SU-DHL-6 (cell line): ENCODE data around the gene TACR1.

Experiments
- H2AFZ ChIP-seq: fragments of 200-600 bp; sonication (generic); 2 replicates; pipeline ENCODE4 v1.6.1; 2014; ENCODE audit warnings: low read depth, mild to moderate bottlenecking, moderate library complexity, mixed read lengths, antibody characterized with exemption, low read length; ENCODE audit not compliant: severe bottlenecking
- H3F3A ChIP-seq: fragments of 200-600 bp; shearing (Covaris generic); 2 replicates; pipeline ENCODE4 v1.6.0; 2016; ENCODE audit warnings: antibody characterized with exemption, mild to moderate bottlenecking; ENCODE audit not compliant: insufficient read depth
- H3K27ac ChIP-seq: fragments of 200-600 bp; sonication (generic); 2 replicates; pipeline ENCODE4 v1.5.1; 2016; ENCODE audit warnings: low read depth, mild to moderate bottlenecking, low read length, moderate library complexity, mixed read lengths
- H3K27me3 ChIP-seq: fragments of 200-600 bp; sonication (generic), shearing (Covaris generic); 2 replicates; pipeline ENCODE4 v1.6.0; 2014; ENCODE audit warnings: mild to moderate bottlenecking, low read length
- H3K36me3 ChIP-seq: fragments of 200-600 bp; sonication (generic); 2 replicates; pipeline ENCODE4 v1.6.1; 2014; ENCODE audit warnings: mild to moderate bottlenecking, low read length, mixed read lengths
- H3K4me2 ChIP-seq: fragments of 300-600, 200-600 bp; shearing (Covaris generic), sonication (generic); 2 replicates; pipeline ENCODE4 v1.6.0; 2014; ENCODE audit warnings: low read length, low read depth, mild to moderate bottlenecking; ENCODE audit not compliant: poor library complexity, severe bottlenecking
- H3K4me3 ChIP-seq: fragments of 200-600 bp; sonication (generic); 2 replicates; pipeline ENCODE4 v1.5.1; 2014; ENCODE audit warnings: antibody characterized with exemption, low read length, mild to moderate bottlenecking, mixed read lengths; ENCODE audit not compliant: insufficient read depth, poor library complexity, severe bottlenecking
- H3K79me2 ChIP-seq: fragments of 200-600 bp; sonication (generic); 2 replicates; pipeline ENCODE4 v1.6.1; 2014; ENCODE audit warnings: mild to moderate bottlenecking, low read length, moderate library complexity; ENCODE audit not compliant: insufficient read depth
- H3K9ac ChIP-seq: fragments of 200-600 bp; sonication (generic); 2 replicates; pipeline ENCODE4 v1.7.0; 2014; ENCODE audit warnings: mild to moderate bottlenecking, low read length
- H3K9me2 ChIP-seq: fragments of 200-600 bp; sonication (generic); replicated peaks from 2 replicates; pipeline ENCODE4 v1.6.1; 2014; ENCODE audit warnings: low read length; ENCODE audit not compliant: insufficient read depth
- H3K9me3 ChIP-seq: fragments of 200-600 bp; sonication (generic); 2 replicates; pipeline ENCODE4 v1.6.1; 2014; ENCODE audit warnings: low read length, mixed read lengths; ENCODE audit not compliant: insufficient read depth
- H4K20me1 ChIP-seq: fragments of 200-600 bp; sonication (generic); 2 replicates; pipeline ENCODE4 v1.6.1; 2014; ENCODE audit warnings: low read depth, mild to moderate bottlenecking, antibody characterized with exemption, low read length, moderate library complexity, mixed read lengths
- EZH2phosphoT487 ChIP-seq: fragments of 200-600 bp; sonication (generic), shearing (Covaris generic); conservative IDR thresholded peaks from 2 replicates; pipeline ENCODE4 v1.6.1; 2018; ENCODE audit warnings: mild to moderate bottlenecking, antibody characterized with exemption, low read length, moderate library complexity, mixed read lengths
- TF ChIP-seq, protein P1 (sequence below): fragments of 200-600 bp; sonication (generic); IDR thresholded peaks from one replicate; pipeline ENCODE4 v1.5.1; 2017; ENCODE audit warnings: antibody characterized with exemption, mild to moderate bottlenecking, low read length, moderate library complexity; ENCODE audit not compliant: insufficient read depth, poor library complexity, severe bottlenecking

The TACR1 gene

DNA sequence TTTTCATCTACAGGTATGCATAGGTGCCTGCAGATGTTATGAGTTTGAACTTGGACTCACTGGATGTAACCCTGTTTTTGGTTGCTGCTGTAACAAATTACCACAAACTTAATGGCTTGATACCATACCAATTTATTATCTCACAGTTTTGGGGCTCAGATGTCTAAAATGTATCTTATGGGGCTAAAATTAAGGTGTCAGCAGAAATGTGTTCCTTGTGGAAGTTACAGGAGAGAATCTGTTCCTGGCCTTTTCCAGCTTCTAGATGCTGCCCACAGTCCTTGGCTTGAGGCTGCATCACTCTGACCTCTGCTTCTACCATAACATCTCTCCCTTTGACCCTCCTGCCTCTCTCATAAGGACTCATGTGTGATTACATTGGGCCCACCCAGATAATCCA lies 193.3 kb downstream of the TACR1 start:
- TF ChIP-seq, protein P1, sequence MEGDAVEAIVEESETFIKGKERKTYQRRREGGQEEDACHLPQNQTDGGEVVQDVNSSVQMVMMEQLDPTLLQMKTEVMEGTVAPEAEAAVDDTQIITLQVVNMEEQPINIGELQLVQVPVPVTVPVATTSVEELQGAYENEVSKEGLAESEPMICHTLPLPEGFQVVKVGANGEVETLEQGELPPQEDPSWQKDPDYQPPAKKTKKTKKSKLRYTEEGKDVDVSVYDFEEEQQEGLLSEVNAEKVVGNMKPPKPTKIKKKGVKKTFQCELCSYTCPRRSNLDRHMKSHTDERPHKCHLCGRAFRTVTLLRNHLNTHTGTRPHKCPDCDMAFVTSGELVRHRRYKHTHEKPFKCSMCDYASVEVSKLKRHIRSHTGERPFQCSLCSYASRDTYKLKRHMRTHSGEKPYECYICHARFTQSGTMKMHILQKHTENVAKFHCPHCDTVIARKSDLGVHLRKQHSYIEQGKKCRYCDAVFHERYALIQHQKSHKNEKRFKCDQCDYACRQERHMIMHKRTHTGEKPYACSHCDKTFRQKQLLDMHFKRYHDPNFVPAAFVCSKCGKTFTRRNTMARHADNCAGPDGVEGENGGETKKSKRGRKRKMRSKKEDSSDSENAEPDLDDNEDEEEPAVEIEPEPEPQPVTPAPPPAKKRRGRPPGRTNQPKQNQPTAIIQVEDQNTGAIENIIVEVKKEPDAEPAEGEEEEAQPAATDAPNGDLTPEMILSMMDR: no peak
- TF ChIP-seq EZH2phosphoT487: no peak
- Histone ChIP-seq H3K9ac (no peak overlapping the region), H3K36me3 (no peaks in the 10 kb centered on the region), H3K4me2 (no peak overlapping the region), H3K79me2 (no peaks in the 10 kb centered on the region), H3K9me2 (no peaks in the 10 kb centered on the region), H4K20me1 (no peaks in the 10 kb centered on the region), H3K4me3 (no peak overlapping the region), H3K27me3 (no peaks in the 10 kb centered on the region), H2AFZ (no peak overlapping the region), H3K27ac (no peak overlapping the region), H3K9me3 (no peaks in the 10 kb centered on the region), H3F3A (no peaks in the 10 kb centered on the region)

DNA sequence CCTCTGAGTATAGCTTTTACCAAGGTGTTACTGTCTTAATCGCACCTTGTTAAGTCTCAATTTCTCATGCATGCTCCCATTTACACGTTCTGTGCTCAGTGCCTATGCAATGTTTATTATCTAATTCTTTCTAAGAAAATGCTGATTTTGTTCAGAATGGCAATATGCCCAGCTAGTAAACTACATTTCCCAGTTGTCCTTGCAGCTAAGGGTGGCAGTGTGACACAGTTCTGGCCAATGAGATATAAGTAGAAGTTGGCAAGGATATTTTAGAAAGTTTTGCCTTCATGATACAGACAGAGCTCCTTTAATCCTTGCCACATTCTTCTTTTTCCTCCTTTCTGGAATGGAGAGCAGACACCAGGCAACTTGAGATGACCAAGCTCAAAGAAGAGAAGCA lies 195.5 kb downstream of the TACR1 start:
- H3K9me3 ChIP-seq: 0 out of 2 replicates have a peak, but pooled peaks cover 3% of the 10 kb centered on the region
- TF ChIP-seq, protein P1: no peak
- no peak for TF ChIP-seq EZH2phosphoT487
- H3F3A ChIP-seq: no peaks in the 10 kb centered on the region
- H3K9ac ChIP-seq: no peak overlapping the region
- H3K4me3 ChIP-seq: no peak overlapping the region
- H3K4me2 ChIP-seq: no peak overlapping the region
- H2AFZ ChIP-seq: no peak overlapping the region
- no peaks in the 10 kb centered on the region for H3K9me2 ChIP-seq
- H3K36me3 ChIP-seq: no peaks in the 10 kb centered on the region
- no peaks in the 10 kb centered on the region for H4K20me1 ChIP-seq
- H3K27me3 ChIP-seq: no peaks in the 10 kb centered on the region
- no peaks in the 10 kb centered on the region for H3K79me2 ChIP-seq
- H3K27ac ChIP-seq: no peak overlapping the region

DNA sequence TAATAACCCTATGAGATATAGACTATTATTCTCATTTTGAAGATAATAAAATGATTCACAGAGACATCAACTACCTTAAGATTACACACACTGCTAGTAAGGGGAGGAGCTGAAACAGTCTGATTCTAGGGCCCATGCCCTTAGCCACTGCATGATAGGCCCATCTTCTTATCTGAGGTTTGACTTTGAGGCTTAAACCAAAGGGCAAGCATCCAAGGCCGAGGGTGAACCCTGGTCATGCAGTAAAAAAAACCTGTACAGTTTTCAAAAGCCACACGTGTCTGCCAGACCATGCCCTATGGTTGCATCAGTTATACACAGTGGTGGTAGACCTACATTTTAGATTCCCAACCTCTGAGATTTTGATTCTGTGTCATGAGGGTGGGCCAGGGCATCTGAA lies 196.0 kb downstream of the TACR1 start:
- Histone ChIP-seq H3K4me3 (no peak overlapping the region), H3K36me3 (peaks cover 1% of the 10 kb centered on the region; the same call in 1 of the 2 replicates), H4K20me1 (no peaks in the 10 kb centered on the region), H3K9me3 (0 out of 2 replicates have a peak, but pooled peaks cover 8% of the 10 kb centered on the region), H3K27ac (no peak overlapping the region), H3K9me2 (no peaks in the 10 kb centered on the region), H3K27me3 (no peaks in the 10 kb centered on the region), H3K79me2 (no peaks in the 10 kb centered on the region), H3K4me2 (no peak overlapping the region), H3F3A (no peaks in the 10 kb centered on the region), H3K9ac (no peak overlapping the region), H2AFZ (no peak overlapping the region)
- no peak for TF ChIP-seq EZH2phosphoT487
- TF ChIP-seq, protein P1: no peak
